ENCODE results near the gene CSNK2B.

Gene CSNK2B

DNA sequence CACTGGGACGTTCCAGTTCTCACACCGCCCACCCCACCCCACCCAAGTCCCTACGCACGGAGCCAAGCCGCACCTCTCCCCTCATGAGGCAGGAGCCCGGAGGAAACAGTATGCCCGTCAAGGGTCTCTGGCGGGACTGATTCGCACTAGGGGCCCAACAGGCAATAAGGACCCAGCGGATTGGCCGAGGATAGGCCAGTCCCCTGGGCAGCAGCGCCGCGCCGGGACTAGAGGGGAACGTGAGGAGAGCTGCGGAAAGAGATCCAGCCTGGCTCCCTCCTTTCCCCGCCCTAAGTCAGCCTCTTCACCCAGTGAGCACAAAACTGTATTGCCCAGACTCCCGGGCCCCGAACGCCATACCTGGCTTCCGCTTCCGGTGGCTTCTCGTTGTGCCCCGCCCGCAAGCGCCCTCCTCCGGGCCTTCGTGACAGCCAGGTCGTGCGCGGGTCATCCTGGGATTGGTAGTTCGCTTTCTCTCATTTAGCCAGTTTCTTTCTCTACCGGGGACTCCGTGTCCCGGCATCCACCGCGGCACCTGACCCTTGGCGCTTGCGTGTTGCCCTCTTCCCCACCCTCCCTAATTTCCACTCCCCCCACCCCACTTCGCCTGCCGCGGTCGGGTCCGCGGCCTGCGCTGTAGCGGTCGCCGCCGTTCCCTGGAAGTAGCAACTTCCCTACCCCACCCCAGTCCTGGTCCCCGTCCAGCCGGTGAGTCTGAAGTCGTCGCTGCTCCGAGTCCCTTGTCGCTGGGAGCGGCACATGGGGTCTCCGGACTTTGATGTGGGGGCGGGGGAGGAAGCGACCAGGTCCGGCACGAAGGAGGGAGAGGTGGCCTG is at the start of gene CSNK2B:
Gene CSNK2B (plus strand): TSS at position 580 of the 836 bp plus-strand sequence. CDS start 752 bp downstream, outside the sequence.
- Histone ChIP-seq H3K36me3 (ENCODE audit: control insufficient read depth, insufficient read depth, low read length) (peaks cover 33% of the 10 kb centered on the region), H3K9ac (ENCODE audit: low read length) (peak within 1 kb of the TSS; percentile 79), H3K4me1 (ENCODE audit: control insufficient read depth, insufficient read depth, low read length) (peaks cover 18% of the 10 kb centered on the region), H3K4me3 (ENCODE audit: low read length) (peak within 1 kb of the TSS; percentile 73), H3K27me3 (ENCODE audit: control insufficient read depth, insufficient read depth, low read length) (no peaks in the 10 kb centered on the region), H3K27ac (ENCODE audit: low read depth, low read length) (peak within 1 kb of the TSS; percentile 90)

DNA sequence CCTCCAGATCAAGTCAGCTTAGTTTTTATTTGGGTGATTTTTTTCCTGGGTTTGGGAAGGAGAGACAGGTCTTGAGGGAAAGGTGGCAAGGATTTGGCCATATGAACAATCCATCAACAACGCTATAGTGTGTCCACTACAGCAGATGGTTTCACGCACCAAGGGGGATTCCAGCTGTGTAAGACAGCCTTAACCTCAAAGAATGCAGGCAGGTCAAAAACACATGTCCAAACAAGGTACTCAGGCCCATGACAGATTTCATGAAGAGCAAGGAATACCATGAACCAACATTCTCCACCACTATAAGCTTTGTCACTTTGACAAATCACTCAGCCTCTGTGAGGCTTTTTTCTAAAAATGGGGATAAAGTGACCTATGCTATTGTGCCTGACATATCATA is 48.9 kb upstream of the CSNK2B start:
- Histone ChIP-seq H3K9ac (ENCODE audit: low read length) (no peak overlapping the region), H3K36me3 (ENCODE audit: control insufficient read depth, insufficient read depth, low read length) (no peaks in the 10 kb centered on the region), H3K4me3 (ENCODE audit: low read length) (no peak overlapping the region), H3K27ac (ENCODE audit: low read depth, low read length) (no peak overlapping the region), H3K27me3 (ENCODE audit: control insufficient read depth, insufficient read depth, low read length) (peaks cover 2% of the 10 kb centered on the region), H3K4me1 (ENCODE audit: control insufficient read depth, insufficient read depth, low read length) (peaks cover 5% of the 10 kb centered on the region)

DNA sequence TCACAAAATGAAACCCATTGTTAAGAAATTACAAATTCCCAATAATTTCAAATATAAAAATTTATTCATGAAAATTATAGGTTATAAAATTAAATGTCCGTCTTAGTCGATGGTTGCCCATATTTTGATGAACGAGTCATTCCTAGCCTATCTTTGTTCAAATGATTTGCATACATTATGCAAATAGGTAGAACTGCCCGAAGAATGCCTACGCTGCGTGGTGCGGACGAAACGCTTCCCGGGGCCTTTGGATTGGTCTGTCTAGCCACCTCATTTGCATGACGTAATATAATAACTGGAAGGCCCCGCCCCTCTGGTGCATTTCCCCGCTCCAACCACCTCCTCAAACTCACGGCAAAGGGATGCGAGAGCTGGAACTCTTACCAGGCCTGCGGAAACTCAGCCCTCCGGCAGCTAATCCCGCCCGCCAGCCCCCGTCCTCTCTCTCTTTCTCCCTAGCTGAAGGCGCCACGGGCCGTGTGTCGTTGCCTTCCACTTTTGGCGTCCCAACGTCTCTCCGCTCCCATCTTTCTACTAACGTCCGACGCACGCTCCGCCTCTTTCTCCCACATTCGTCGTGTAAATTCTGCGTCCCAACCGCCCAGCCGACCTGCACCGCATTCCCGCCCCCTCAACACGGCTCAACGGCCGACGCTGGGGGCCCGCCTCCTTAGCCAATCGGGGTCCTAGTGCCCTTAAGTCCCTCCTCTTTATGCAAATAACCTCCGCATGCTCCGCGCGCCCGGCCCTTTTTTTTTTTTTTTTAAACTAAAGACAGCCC is 45.9 kb upstream of the CSNK2B start:
- H3K27ac ChIP-seq (ENCODE audit: low read depth, low read length), result peak overlapping the region; percentile 94
- H3K4me3 ChIP-seq (ENCODE audit: low read length), result peak overlapping the region; percentile 55
- H3K27me3 ChIP-seq (ENCODE audit: control insufficient read depth, insufficient read depth, low read length), result peaks cover 2% of the 10 kb centered on the region
- H3K36me3 ChIP-seq (ENCODE audit: control insufficient read depth, insufficient read depth, low read length), result peaks cover 11% of the 10 kb centered on the region
- no peak overlapping the region for H3K9ac ChIP-seq (ENCODE audit: low read length)
- H3K4me1 ChIP-seq (ENCODE audit: control insufficient read depth, insufficient read depth, low read length), result peaks cover 8% of the 10 kb centered on the region

DNA sequence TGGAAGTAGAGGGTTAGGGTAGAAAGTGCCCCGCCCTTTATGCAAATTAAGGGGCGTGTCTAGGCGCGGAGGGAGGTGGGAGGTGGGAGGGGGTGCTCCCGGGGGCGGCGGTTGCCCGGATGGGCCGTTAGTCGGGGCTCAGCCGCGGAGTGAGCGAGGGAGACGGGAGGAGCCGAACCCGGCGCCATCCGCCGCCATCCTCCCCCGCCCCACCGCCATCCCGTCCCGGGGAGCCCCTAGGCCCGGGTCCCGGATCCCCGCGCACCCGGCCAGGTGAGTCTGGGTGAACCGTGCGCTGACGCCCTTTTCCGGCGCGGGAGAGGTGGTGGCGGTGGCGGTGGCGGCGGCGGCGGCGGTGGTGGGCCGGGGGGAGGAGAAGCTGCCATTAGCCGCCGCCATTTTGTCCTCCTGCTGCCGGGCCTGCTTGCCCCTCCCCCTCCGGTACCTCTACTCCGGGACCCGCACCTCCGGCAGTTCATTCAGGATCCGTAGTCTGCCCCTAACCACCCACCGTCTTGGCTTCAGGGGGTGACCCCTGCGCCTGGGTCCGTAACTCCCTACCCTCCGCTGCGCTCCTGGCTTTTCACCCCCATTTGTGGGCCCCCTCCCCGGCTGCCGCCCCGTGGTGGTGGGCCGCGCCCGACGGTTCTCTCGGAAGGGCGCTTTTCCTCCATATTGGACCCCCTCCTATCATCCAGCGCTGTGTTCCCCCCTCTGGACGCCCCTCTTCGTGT is 45.1 kb upstream of the CSNK2B start, which contains the start of gene PRRC2A:
Gene PRRC2A (plus strand): TSS at position 130 of the 734 bp plus-strand sequence. CDS start 2,075 bp downstream, outside the sequence.
- Histone ChIP-seq H3K4me3 (ENCODE audit: low read length) (peak within 1 kb of the TSS; percentile 95), H3K9ac (ENCODE audit: low read length) (peak within 1 kb of the TSS; percentile 92), H3K27me3 (ENCODE audit: control insufficient read depth, insufficient read depth, low read length) (peaks cover 2% of the 10 kb centered on the region), H3K4me1 (ENCODE audit: control insufficient read depth, insufficient read depth, low read length) (peaks cover 8% of the 10 kb centered on the region), H3K36me3 (ENCODE audit: control insufficient read depth, insufficient read depth, low read length) (peaks cover 18% of the 10 kb centered on the region), H3K27ac (ENCODE audit: low read depth, low read length) (peak within 1 kb of the TSS; percentile 94)

DNA sequence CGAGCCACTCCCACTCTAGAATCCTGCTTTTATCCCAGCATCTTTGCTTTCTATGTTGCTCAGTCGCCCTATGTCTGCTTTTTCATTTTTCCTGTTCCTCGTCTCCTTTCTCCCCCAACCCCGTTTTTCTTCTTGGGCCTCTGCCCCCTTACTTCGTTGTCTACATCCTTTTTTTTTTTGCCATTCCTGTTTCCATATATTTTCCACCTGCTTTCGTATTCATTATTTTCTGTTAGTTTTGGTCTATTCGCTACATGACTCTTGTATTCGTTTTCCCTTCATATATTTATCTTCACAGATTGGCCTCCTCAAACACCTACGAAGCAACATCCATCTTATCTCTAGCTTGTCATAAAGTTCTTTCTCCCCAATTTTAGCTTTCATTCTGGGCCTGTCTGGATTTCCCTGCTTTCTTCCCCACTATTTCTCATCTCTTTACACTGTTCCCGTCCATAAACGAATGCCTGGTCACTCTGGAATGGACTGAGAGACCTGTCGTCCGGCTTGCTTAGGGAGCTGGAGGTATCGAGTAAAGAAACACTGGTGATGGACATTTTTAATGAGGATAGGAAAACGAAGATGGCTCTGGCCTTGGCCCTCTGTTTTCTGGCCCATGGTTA is 44.5 kb upstream of the CSNK2B start:
- peaks cover 8% of the 10 kb centered on the region for H3K4me1 ChIP-seq (ENCODE audit: control insufficient read depth, insufficient read depth, low read length)
- H3K9ac ChIP-seq (ENCODE audit: low read length), result peak overlapping the region; percentile 92
- peaks cover 2% of the 10 kb centered on the region for H3K27me3 ChIP-seq (ENCODE audit: control insufficient read depth, insufficient read depth, low read length)
- H3K4me3 ChIP-seq (ENCODE audit: low read length), result peak overlapping the region; percentile 95
- H3K27ac ChIP-seq (ENCODE audit: low read depth, low read length), result peak overlapping the region; percentile 94
- peaks cover 25% of the 10 kb centered on the region for H3K36me3 ChIP-seq (ENCODE audit: control insufficient read depth, insufficient read depth, low read length)

DNA sequence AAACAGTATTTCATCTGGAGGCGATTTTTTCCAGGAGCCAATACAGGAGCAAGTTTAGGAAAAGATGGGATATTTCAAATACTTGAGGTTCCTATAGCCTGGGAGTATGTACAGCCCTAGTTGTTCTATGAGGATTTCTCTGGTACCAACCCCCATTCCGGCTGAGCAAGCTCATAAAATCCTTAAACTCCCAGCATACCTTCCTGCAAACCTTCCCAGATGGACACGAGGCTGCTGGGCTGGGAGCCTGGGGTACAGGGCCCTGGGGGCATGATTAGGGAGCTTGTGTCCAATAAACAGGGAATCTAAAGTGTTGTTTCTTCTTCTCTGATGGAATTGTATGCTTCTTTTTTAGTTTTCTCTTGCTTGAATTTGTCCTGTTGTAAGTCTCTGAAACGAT is 43.9 kb upstream of the CSNK2B start:
- Histone ChIP-seq H3K36me3 (ENCODE audit: control insufficient read depth, insufficient read depth, low read length) (peaks cover 27% of the 10 kb centered on the region), H3K27me3 (ENCODE audit: control insufficient read depth, insufficient read depth, low read length) (peaks cover 2% of the 10 kb centered on the region), H3K27ac (ENCODE audit: low read depth, low read length) (peak overlapping the region; percentile 94), H3K9ac (ENCODE audit: low read length) (no peak overlapping the region), H3K4me3 (ENCODE audit: low read length) (peak overlapping the region; percentile 95), H3K4me1 (ENCODE audit: control insufficient read depth, insufficient read depth, low read length) (peaks cover 8% of the 10 kb centered on the region)

DNA sequence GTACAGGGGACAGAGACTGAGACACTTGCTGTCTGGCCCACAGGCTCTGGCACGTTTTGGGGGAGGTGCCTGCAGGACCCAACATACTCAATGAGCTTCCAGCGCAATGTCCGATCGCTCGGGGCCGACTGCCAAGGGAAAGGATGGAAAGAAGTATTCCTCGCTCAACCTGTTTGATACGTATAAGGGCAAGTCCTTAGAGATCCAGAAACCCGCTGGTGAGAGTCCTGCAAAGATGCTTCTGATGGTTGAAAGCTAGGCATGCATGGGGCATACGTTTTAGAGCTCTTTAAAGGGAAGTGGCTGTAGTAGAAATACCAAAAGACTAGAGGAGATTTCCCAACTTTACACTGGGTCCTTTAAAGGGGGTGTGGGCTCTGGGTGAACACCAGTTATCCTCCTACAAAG is 43.2 kb upstream of the CSNK2B start:
- peaks cover 8% of the 10 kb centered on the region for H3K4me1 ChIP-seq (ENCODE audit: control insufficient read depth, insufficient read depth, low read length)
- peaks cover 32% of the 10 kb centered on the region for H3K36me3 ChIP-seq (ENCODE audit: control insufficient read depth, insufficient read depth, low read length)
- no peak overlapping the region for H3K27ac ChIP-seq (ENCODE audit: low read depth, low read length)
- no peak overlapping the region for H3K4me3 ChIP-seq (ENCODE audit: low read length)
- peaks cover 2% of the 10 kb centered on the region for H3K27me3 ChIP-seq (ENCODE audit: control insufficient read depth, insufficient read depth, low read length)
- no peak overlapping the region for H3K9ac ChIP-seq (ENCODE audit: low read length)

DNA sequence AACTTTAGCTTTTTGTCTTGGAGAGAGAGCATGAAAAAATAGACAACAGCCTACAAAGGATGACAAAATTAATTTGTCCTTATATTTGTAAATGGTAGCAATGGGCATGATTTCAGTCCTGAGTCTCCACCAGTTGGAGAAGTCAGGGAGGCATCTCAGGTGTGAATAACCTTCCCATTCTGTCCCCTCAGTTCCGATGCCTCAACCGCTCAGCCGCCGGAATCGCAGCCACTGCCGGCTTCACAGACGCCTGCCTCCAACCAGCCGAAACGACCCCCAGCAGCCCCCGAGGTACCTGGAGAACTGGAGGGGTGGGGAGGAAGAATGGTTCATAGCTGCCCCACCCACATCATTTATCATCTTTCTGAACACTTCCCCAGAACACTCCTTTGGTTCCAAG is 41.8 kb upstream of the CSNK2B start:
- H3K9ac ChIP-seq (ENCODE audit: low read length), result no peak overlapping the region
- peaks cover 8% of the 10 kb centered on the region for H3K4me1 ChIP-seq (ENCODE audit: control insufficient read depth, insufficient read depth, low read length)
- peaks cover 46% of the 10 kb centered on the region for H3K36me3 ChIP-seq (ENCODE audit: control insufficient read depth, insufficient read depth, low read length)
- H3K27me3 ChIP-seq (ENCODE audit: control insufficient read depth, insufficient read depth, low read length), result peaks cover 2% of the 10 kb centered on the region
- H3K4me3 ChIP-seq (ENCODE audit: low read length), result no peak overlapping the region
- no peak overlapping the region for H3K27ac ChIP-seq (ENCODE audit: low read depth, low read length)

DNA sequence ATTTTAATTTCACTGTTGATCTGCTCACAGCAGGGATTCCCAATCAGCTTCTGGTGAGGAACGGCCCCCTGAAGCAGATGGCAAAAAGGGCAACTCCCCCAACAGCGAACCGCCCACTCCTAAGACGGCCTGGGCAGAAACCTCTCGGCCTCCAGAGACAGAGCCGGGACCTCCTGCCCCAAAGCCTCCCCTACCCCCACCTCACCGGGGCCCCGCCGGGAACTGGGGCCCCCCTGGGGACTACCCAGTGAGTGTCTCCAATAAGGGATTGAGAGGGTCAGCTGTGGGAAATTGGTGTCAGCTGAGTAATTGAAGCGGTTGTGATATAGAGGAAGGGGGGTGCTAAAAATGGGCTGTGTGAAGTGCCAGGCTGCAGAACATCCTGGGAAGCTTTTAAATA is 38.9 kb upstream of the CSNK2B start:
- H3K36me3 ChIP-seq (ENCODE audit: control insufficient read depth, insufficient read depth, low read length), result peaks cover 63% of the 10 kb centered on the region
- H3K27me3 ChIP-seq (ENCODE audit: control insufficient read depth, insufficient read depth, low read length), result no peaks in the 10 kb centered on the region
- no peak overlapping the region for H3K4me3 ChIP-seq (ENCODE audit: low read length)
- H3K27ac ChIP-seq (ENCODE audit: low read depth, low read length), result no peak overlapping the region
- H3K4me1 ChIP-seq (ENCODE audit: control insufficient read depth, insufficient read depth, low read length), result peaks cover 4% of the 10 kb centered on the region
- H3K9ac ChIP-seq (ENCODE audit: low read length), result no peak overlapping the region

DNA sequence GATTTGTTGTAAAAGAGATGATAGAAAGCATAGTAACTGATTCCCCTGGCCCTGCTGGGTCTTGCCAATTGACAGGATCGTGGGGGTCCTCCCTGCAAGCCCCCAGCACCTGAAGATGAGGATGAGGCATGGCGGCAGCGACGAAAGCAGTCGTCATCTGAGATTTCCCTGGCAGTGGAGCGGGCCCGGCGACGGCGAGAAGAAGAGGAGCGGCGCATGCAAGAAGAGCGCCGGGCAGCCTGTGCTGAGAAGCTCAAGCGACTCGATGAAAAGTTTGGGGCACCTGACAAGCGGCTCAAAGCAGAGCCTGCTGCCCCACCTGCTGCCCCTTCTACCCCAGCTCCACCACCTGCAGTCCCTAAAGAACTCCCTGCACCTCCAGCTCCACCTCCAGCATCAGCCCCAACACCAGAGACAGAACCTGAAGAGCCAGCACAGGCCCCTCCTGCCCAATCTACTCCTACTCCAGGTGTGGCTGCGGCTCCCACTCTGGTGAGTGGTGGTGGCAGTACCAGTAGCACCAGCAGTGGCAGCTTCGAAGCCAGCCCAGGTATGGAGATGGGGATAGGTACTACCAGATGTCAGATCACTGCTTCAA is 38.1 kb upstream of the CSNK2B start:
- Histone ChIP-seq H3K4me1 (ENCODE audit: control insufficient read depth, insufficient read depth, low read length) (no peaks in the 10 kb centered on the region), H3K27ac (ENCODE audit: low read depth, low read length) (no peak overlapping the region), H3K36me3 (ENCODE audit: control insufficient read depth, insufficient read depth, low read length) (peaks cover 63% of the 10 kb centered on the region), H3K4me3 (ENCODE audit: low read length) (no peak overlapping the region), H3K27me3 (ENCODE audit: control insufficient read depth, insufficient read depth, low read length) (no peaks in the 10 kb centered on the region), H3K9ac (ENCODE audit: low read length) (no peak overlapping the region)

DNA sequence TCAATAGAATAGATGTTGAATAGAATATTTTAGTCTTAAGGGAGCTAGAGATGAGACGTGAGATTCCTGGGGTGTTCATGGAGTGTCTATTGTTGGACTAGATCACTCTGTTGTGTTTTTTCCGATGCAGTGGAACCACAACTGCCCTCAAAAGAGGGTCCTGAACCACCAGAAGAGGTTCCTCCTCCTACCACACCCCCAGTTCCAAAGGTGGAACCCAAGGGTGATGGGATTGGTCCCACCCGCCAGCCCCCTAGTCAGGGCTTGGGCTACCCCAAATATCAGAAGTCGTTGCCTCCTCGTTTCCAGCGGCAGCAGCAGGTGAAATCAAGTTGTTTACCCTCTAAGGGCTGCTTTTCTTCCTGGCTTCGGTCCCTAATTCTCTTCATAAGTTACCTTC is 36.9 kb upstream of the CSNK2B start:
- H3K4me1 ChIP-seq (ENCODE audit: control insufficient read depth, insufficient read depth, low read length), result no peaks in the 10 kb centered on the region
- H3K27ac ChIP-seq (ENCODE audit: low read depth, low read length), result no peak overlapping the region
- peaks cover 69% of the 10 kb centered on the region for H3K36me3 ChIP-seq (ENCODE audit: control insufficient read depth, insufficient read depth, low read length)
- no peak overlapping the region for H3K9ac ChIP-seq (ENCODE audit: low read length)
- no peak overlapping the region for H3K4me3 ChIP-seq (ENCODE audit: low read length)
- H3K27me3 ChIP-seq (ENCODE audit: control insufficient read depth, insufficient read depth, low read length), result no peaks in the 10 kb centered on the region

All from rectal smooth muscle tissue (tissue), 1 donor.